Activated T-helper 1 cell treated with anti-CD3 and anti-CD28 coated beads, Interleukin-2, amount 50 U/mL, for 16 hours (primary cell): ENCODE data around the gene GABRB2.
"Not testable (repeated sequence)": the region's sequence is repeated elsewhere in the genome, so short reads cannot be mapped to it uniquely, and the experiment has no call there.

ENCODE experiments used
- DNase-seq, 2 donors: peaks; one replicate each; pipeline ENCODE4 v3.0.0-alpha.2; 2020; ENCODE audit warnings: low read depth in 1 of 2, low spot score in 1 of 2

Gene GABRB2

DNA sequence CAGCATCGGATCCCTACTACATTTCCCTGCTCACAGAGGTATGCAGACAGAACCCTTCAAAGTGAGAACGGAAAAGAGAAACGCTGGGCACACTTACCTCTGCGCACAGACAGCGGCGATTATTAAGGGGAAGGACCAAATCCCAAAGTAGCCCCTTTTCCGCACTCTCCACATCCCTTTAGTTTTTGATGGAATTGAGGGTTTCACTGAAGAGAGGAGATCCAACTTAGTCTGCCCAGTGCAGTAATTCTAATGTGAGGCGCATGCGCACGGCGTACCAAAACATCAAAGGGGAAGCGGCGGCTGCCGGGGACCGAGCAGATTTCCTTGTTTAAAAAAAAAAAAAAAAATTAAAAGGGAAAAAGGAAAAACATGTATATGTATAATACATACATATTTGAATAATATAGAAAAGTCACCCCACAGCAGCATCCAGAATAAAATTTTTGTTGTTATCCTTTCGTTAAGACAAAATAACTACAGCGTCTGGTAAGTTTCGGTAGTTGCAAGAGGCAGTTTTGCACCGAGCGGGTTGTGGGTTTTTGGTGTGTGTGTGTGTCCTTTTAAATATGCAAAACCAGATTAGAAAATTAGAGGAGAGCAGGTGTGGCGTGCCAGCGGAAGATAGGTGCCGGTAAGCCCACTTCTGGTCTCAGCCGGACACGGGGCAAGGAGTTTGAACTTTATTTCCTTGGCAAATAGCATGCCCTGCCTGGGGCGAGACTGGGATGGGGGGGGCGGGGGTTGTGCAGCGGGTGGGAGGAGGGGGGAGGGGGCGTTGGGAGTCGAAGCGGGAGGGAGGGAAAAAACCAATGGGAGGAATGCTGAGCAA, at the start of gene GABRB2:
TSS of gene GABRB2 (minus strand) at position 256 of the 832 bp plus-strand sequence. CDS start at position 174, 82 bp downstream.
- DNase-seq, result no peak

GRCh38 chr5:161585798-161586197, 39.3 kb upstream of the GABRB2 start:
- no peak for DNase-seq

GRCh38 chr5:161580621-161581020, 34.1 kb upstream of the GABRB2 start:
- no peak for DNase-seq

GRCh38 chr5:161572914-161573313, 26.4 kb upstream of the GABRB2 start:
- no peak for DNase-seq

- DNase-seq, result no peak
Observed at GRCh38 chr5:161566081-161566480, 19.6 kb upstream of the GABRB2 start.

DNA sequence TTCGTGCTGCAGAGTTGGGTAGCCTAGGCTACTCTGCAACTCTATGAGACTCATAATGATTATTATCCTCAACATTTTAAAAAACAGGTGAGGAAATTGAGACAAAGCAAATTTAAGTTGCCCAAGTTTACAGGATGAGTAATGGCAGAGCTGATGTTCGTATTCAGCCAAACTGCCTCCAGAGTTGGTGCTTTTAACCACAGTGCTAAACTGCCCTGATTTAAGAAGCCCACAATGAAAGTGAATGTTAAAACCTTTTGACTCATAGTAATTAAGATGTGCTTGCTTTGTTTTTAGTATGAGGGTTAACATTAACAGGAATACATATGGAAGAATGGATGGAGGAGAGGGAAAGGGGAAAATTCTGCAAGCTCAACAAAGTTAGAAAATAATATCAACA, 15.9 kb upstream of the GABRB2 start:
- no peak for DNase-seq

GRCh38 chr5:161549106-161549505, 2.6 kb upstream of the GABRB2 start:
- no peak for DNase-seq

DNA sequence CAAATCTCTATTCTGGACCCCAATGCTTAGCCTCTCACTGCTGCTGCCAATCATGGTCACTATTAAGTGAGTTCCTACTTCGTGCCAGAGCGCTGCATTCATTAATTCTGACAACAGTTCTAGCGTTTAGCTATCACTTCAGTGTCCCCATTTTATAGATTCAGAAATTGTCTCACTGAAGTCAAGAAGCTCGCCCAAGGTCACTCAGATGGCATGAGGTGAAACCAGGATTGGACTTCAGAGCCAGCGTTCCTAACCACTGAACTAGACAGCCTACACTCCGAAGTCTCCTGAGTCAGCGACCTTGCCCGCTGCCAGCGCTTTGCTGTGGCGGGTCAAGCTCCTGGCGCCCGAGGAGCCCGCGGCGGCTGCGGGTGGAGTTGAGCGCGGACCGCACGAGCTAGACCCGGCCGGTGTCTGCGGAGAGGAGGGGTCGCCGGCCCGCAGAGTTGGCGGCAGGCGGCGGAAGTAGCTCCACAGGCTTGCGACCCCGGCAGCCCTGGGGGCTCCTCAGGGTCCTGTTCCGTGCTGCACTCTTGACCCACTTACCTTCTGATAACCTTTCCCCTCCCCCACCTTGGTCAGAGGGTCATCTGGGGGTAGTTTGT, 2.1 kb upstream of the GABRB2 start:
- DNase-seq, result no peak

- DNase-seq, result no peak
Observed at GRCh38 chr5:161547738-161548486, 1.4 kb upstream of the GABRB2 start.

GRCh38 chr5:161547406-161547737, 847 bp upstream of the GABRB2 start:
- no peak for DNase-seq

DNA sequence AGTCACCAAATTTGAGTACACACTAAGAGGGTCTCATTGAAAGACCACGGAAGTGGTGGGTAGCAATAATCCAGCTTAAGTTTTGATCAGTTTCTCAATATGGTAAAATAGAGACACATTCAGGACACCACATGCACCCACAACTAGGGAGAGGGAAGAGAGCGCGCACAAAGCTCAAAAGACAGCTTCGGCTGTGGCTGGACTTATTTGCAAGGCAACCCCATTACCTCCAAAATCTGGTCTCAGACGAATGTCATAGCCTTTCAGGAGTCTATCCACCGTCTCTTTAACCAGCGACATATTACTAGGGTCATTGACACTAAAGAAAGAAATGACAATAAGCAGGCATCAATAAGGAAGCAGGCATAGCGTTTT, 443 bp downstream of the GABRB2 start:
- DNase-seq, result no peak

- no peak for DNase-seq
Observed at GRCh38 chr5:161545344-161546094, 1.0 kb downstream of the GABRB2 start.

DNA sequence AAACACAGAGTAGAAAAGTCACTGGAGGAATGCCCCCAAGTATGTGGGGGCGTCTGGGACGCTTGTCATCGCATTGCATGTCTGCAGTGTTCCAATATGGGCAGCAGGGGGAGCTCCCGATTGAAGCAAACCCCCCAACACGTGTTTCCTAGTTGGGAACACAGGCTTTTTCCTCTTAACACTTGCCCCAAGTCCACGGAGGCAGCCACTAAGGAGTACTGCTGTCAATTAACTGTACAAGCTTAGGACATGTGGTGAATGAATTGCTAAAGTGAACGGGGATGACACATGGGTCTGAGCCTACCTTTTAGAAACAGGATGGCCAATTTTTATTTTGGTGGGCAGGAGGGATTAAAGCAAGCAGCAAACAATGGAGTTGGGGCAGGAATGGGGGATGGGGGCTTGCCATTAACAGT, 2.2 kb downstream of the GABRB2 start:
- DNase-seq, result no peak

- no peak for DNase-seq
Observed at GRCh38 chr5:161539016-161539415, 7.5 kb downstream of the GABRB2 start.

GRCh38 chr5:161535762-161536161, 10.8 kb downstream of the GABRB2 start:
- DNase-seq, result no peak

GRCh38 chr5:161530700-161531099, 15.8 kb downstream of the GABRB2 start:
- no peak for DNase-seq

GRCh38 chr5:161513942-161514341, 32.6 kb downstream of the GABRB2 start:
- no peak for DNase-seq

DNA sequence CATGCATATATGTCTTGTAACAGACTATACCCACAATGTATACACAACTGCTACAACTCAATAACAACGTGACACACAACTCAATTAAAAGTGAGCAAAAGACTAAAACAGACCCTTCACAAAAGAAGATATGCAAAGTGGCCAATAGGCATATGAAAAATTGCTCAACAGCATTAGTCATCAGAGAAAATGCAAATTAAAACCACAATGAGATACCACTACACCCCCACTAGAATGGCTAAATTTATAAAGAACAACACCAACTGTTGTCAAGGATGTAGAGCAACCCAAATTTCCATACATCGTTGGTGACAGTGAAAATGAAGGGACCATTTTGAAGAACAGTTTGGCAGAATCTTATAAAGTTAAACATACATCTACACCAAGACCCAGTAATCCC, 38.9 kb downstream of the GABRB2 start:
- DNase-seq, result no peak

GRCh38 chr5:161505160-161505559, 41.4 kb downstream of the GABRB2 start:
- DNase-seq, result not testable (repeated sequence)

DNA sequence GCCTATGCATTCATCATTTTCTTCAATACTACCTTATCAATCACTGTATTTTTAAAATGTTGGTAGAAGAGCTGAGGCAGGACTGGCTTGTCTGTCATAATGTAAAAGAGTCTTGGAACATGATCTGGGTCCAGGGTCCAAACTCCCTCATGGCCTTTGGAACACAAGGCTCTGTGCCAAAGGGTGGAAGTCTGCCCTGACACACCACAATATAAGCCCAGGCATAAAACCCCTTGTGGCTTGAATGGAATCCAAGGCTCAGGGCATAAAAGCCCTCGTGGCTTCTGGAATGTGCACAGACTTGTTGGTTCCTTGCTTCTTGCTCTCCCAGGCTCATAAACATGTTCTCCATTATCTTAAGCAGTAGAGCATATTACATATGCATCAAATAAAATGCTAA, 48.0 kb downstream of the GABRB2 start:
- no peak for DNase-seq

DNA sequence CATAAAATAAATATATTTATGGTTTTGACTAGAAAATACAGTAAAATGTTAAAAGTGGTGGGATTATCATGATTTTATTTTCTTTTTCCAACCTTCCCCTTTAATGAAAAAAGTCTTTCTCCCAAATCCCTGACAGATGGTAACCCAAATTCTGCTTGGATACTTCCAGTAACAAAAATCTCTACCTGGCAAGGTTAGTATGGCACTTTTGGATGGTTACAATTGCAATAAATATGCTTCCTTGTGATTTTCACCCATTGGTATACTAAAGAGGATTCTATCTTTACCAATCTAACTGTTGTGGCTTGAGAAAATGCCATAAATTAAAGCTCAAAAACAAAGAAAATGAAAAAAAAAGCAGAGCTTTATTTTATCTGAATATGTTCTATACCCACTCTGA, 62.8 kb downstream of the GABRB2 start:
- DNase-seq, result no peak
